ENCODE results near the gene TMOD2.

DNA sequence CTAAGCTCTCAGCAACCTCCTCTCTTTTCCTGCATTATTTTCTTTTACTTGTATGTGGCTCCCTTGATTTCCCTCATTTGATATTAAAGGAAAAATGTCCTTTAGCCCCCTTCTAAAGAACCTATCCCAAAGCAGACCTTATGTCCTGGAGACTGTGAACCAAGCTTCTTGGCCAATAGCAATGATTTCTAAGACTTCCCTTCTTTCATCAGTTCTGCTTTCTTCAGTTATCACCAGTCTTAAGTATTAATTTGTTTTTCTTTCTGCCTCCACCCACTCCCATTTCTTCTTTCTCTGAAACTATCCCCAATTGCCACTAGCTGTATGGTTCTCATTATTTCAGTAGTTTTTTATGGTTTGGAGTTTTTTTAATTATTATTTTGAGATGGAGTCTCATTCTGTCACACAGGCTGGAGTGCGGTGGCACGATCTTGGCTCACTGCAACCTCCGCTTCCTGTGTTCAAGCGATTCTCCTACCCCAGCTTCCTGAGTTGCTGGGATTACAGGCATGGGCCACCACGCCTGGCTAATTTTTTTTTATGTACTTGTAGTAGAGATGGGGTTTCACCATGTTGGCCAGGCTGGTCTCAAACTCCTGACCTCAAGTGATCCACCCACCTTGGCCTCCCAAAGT is 90.1 kb downstream of the TMOD2 start:
- TF ChIP-seq, protein P1, sequence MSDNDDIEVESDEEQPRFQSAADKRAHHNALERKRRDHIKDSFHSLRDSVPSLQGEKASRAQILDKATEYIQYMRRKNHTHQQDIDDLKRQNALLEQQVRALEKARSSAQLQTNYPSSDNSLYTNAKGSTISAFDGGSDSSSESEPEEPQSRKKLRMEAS (CRISPR knock-in tag; IDR thresholded peaks at IDR 0.05), result no peak
- TF ChIP-seq, protein P2, sequence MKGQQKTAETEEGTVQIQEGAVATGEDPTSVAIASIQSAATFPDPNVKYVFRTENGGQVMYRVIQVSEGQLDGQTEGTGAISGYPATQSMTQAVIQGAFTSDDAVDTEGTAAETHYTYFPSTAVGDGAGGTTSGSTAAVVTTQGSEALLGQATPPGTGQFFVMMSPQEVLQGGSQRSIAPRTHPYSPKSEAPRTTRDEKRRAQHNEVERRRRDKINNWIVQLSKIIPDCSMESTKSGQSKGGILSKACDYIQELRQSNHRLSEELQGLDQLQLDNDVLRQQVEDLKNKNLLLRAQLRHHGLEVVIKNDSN (CRISPR knock-in tag; IDR thresholded peaks at IDR 0.05), result no peak
- TF ChIP-seq, protein P3, sequence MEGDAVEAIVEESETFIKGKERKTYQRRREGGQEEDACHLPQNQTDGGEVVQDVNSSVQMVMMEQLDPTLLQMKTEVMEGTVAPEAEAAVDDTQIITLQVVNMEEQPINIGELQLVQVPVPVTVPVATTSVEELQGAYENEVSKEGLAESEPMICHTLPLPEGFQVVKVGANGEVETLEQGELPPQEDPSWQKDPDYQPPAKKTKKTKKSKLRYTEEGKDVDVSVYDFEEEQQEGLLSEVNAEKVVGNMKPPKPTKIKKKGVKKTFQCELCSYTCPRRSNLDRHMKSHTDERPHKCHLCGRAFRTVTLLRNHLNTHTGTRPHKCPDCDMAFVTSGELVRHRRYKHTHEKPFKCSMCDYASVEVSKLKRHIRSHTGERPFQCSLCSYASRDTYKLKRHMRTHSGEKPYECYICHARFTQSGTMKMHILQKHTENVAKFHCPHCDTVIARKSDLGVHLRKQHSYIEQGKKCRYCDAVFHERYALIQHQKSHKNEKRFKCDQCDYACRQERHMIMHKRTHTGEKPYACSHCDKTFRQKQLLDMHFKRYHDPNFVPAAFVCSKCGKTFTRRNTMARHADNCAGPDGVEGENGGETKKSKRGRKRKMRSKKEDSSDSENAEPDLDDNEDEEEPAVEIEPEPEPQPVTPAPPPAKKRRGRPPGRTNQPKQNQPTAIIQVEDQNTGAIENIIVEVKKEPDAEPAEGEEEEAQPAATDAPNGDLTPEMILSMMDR (IDR thresholded peaks at IDR 0.05), result no peak
- no peak for TF ChIP-seq CREM (CRISPR knock-in tag; IDR thresholded peaks at IDR 0.05)
- TF ChIP-seq, protein P4, sequence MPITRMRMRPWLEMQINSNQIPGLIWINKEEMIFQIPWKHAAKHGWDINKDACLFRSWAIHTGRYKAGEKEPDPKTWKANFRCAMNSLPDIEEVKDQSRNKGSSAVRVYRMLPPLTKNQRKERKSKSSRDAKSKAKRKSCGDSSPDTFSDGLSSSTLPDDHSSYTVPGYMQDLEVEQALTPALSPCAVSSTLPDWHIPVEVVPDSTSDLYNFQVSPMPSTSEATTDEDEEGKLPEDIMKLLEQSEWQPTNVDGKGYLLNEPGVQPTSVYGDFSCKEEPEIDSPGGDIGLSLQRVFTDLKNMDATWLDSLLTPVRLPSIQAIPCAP (CRISPR knock-in tag; IDR thresholded peaks at IDR 0.05), result no peak
- no peak for TF ChIP-seq TCF7 (CRISPR knock-in tag; IDR thresholded peaks at IDR 0.05; ENCODE audit: low read depth)
- TF ChIP-seq GABPB1 (CRISPR knock-in tag; IDR thresholded peaks at IDR 0.05), result no peak
- TF ChIP-seq ZNF416 (CRISPR knock-in tag; IDR thresholded peaks at IDR 0.05), result no peak
- TF ChIP-seq, protein P5, sequence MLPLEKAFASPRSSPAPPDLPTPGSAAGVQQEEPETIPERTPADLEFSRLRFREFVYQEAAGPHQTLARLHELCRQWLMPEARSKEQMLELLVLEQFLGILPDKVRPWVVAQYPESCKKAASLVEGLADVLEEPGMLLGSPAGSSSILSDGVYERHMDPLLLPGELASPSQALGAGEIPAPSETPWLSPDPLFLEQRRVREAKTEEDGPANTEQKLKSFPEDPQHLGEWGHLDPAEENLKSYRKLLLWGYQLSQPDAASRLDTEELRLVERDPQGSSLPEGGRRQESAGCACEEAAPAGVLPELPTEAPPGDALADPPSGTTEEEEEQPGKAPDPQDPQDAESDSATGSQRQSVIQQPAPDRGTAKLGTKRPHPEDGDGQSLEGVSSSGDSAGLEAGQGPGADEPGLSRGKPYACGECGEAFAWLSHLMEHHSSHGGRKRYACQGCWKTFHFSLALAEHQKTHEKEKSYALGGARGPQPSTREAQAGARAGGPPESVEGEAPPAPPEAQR (CRISPR knock-in tag; IDR thresholded peaks at IDR 0.05), result no peak
- no peak for TF ChIP-seq ELF4 (CRISPR knock-in tag; IDR thresholded peaks at IDR 0.05; ENCODE audit: low read depth)
- TF ChIP-seq, protein P6, sequence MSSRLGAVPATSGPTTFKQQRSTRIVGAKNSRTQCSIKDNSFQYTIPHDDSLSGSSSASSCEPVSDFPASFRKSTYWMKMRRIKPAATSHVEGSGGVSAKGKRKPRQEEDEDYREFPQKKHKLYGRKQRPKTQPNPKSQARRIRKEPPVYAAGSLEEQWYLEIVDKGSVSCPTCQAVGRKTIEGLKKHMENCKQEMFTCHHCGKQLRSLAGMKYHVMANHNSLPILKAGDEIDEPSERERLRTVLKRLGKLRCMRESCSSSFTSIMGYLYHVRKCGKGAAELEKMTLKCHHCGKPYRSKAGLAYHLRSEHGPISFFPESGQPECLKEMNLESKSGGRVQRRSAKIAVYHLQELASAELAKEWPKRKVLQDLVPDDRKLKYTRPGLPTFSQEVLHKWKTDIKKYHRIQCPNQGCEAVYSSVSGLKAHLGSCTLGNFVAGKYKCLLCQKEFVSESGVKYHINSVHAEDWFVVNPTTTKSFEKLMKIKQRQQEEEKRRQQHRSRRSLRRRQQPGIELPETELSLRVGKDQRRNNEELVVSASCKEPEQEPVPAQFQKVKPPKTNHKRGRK (CRISPR knock-in tag; IDR thresholded peaks at IDR 0.05; ENCODE audit: borderline replicate concordance), result no peak
- TF ChIP-seq MXD4 (CRISPR knock-in tag; IDR thresholded peaks at IDR 0.05; ENCODE audit: borderline replicate concordance), result no peak
